SK-N-SH (cell line): ENCODE results near the gene SLC38A8.

ENCODE experiments used
- CTCF ChIP-seq: fragments of 200-600 bp; sonication (generic); IDR thresholded peaks from 2 replicates; pipeline ENCODE4 v1.6.1; 2017; ENCODE audit warnings: antibody characterized with exemption, mild to moderate bottlenecking, moderate library complexity
- EP300 ChIP-seq, 2 experiments: IDR thresholded peaks; 2 replicates each; pipeline versions ENCODE4 v1.4.0 to v1.6.1; 2012; ENCODE audit warnings: borderline replicate concordance in 1 of 2, low read depth in 1 of 2, low read length in 1 of 2
- EZH2phosphoT487 ChIP-seq: fragments of 200-600 bp; sonication (generic); IDR thresholded peaks from 2 replicates; pipeline ENCODE4 v1.6.1; 2017; ENCODE audit warnings: low read depth, mixed run types, mild to moderate bottlenecking, antibody characterized with exemption, moderate library complexity, borderline replicate concordance
- NRF1 ChIP-seq: IDR thresholded peaks from 2 replicates; pipeline ENCODE4 v1.6.1; 2012; ENCODE audit warnings: low read depth, mild to moderate bottlenecking, low read length
- POLR2AphosphoS5 ChIP-seq: IDR thresholded peaks from 2 replicates; pipeline ENCODE4 v1.6.1; 2012; ENCODE audit warnings: low read depth, low read length
- SMC3 ChIP-seq: IDR thresholded peaks from 2 replicates; pipeline ENCODE4 v1.6.1; 2012; ENCODE audit warnings: low read depth, low read length, improper control_type of control experiment

GRCh38 chr16:83964684-83965443, 77.7 kb downstream of the SLC38A8 start:
- TF ChIP-seq EZH2phosphoT487, result no peak
- TF ChIP-seq POLR2AphosphoS5, result no peak
- TF ChIP-seq EP300 (IDR thresholded peaks at IDR 0.05; ENCODE audit: borderline replicate concordance in 1 of 2, low read depth in 1 of 2, low read length in 1 of 2), result no peak
- no peak for TF ChIP-seq CTCF
- TF ChIP-seq SMC3, result no peak
- no peak for TF ChIP-seq NRF1
